H1 (cell line): Measurements from ENCODE around the gene SPTBN4. TPM values are rescaled to one million over a fixed set of nuclear protein-coding genes. Genes with fewer than 3 reads are reported as not detected.

ENCODE experiments used
- ATF2 ChIP-seq: IDR thresholded peaks from 2 replicates; pipeline ENCODE4 v1.6.1; 2012; ENCODE audit warnings: low read length, inconsistent platforms
- ATF3 ChIP-seq: IDR thresholded peaks from 2 replicates; pipeline ENCODE4 v1.6.1; 2011; ENCODE audit warnings: low read depth, mild to moderate bottlenecking, low read length; ENCODE audit not compliant: insufficient read depth
- FOSL1 ChIP-seq: IDR thresholded peaks from 2 replicates; pipeline ENCODE4 v1.6.1; 2011; ENCODE audit warnings: mild to moderate bottlenecking, low read depth, low read length, moderate library complexity; ENCODE audit not compliant: insufficient read depth
- JUN ChIP-seq: IDR thresholded peaks from 2 replicates; pipeline ENCODE4 v1.6.1; 2011; ENCODE audit warnings: low read depth, mild to moderate bottlenecking, improper control_type of control experiment, low read length
- RAD21 ChIP-seq, 2 experiments: IDR thresholded peaks in 1 of 2; conservative IDR thresholded peaks in 1 of 2; 2 replicates each; pipeline ENCODE4 v1.6.1; 2011; ENCODE audit warnings: low read depth in 2 of 2, low read length in 2 of 2, improper control_type of control experiment in 1 of 2, inconsistent platforms in 1 of 2, mild to moderate bottlenecking in 1 of 2, moderate library complexity in 1 of 2
- SIN3A ChIP-seq, 2 experiments: IDR thresholded peaks in 1 of 2; conservative IDR thresholded peaks in 1 of 2; 2 replicates each; pipeline ENCODE4 v1.6.1; 2011 to 2012; ENCODE audit warnings: low read length in 2 of 2, improper control_type of control experiment in 1 of 2, low read depth in 1 of 2, mild to moderate bottlenecking in 1 of 2
- SIX5 ChIP-seq: IDR thresholded peaks from 2 replicates; pipeline ENCODE4 v1.6.1; 2011; ENCODE audit warnings: mild to moderate bottlenecking, low read depth, low read length
- TAF1 ChIP-seq: IDR thresholded peaks from 2 replicates; pipeline ENCODE4 v1.6.1; 2011; ENCODE audit warnings: mild to moderate bottlenecking, low read depth, low read length
- polyA plus RNA-seq, 7 experiments: library from polyadenylated mRNA; depleted of rRNA in 3 of 7; stranded (reverse) in 5 of 7; unstranded in 2 of 7; fragments of >200 nt in 5 of 7; fragments of 200-250 nt in 2 of 7; gene quantifications; 1 replicate in 5 of 7; 2 replicates in 1 of 7; 4 replicates in 1 of 7; pipeline versions ENCODE4 v1.2.1 to v1.2.3, GENCODE V29; 2011 to 2013; ENCODE audit warnings: missing spikeins in 2 of 7, mixed read lengths in 2 of 7
- total RNA-seq: library from RNA; stranded (reverse); fragmentation: NEBNext Ultra II Directional; extraction: Animal tissue kit (Norgen Biotek cat#: 25700); gene quantifications from 2 replicates; pipeline ENCODE4 v1.2.1, GENCODE V29; 2021
- TF ChIP-seq, protein P1 (sequence below): fragments of 300-600 bp; sonication (generic); IDR thresholded peaks from 2 replicates; pipeline ENCODE4 v1.7.1; 2012; ENCODE audit warnings: low read length, moderate library complexity, mild to moderate bottlenecking, inconsistent platforms; ENCODE audit not compliant: insufficient replicate concordance

SPTBN4 gene
- total and polyA plus RNA-seq, 2 of the 8 experiments (the other 6 are each of a cell fraction or from before 2014, with no cell fraction given): 1.9 to 3.0 TPM

GRCh38 chr19:40502081-40502480, 35.3 kb downstream of the SPTBN4 start (continued):
- TF ChIP-seq, protein P1, sequence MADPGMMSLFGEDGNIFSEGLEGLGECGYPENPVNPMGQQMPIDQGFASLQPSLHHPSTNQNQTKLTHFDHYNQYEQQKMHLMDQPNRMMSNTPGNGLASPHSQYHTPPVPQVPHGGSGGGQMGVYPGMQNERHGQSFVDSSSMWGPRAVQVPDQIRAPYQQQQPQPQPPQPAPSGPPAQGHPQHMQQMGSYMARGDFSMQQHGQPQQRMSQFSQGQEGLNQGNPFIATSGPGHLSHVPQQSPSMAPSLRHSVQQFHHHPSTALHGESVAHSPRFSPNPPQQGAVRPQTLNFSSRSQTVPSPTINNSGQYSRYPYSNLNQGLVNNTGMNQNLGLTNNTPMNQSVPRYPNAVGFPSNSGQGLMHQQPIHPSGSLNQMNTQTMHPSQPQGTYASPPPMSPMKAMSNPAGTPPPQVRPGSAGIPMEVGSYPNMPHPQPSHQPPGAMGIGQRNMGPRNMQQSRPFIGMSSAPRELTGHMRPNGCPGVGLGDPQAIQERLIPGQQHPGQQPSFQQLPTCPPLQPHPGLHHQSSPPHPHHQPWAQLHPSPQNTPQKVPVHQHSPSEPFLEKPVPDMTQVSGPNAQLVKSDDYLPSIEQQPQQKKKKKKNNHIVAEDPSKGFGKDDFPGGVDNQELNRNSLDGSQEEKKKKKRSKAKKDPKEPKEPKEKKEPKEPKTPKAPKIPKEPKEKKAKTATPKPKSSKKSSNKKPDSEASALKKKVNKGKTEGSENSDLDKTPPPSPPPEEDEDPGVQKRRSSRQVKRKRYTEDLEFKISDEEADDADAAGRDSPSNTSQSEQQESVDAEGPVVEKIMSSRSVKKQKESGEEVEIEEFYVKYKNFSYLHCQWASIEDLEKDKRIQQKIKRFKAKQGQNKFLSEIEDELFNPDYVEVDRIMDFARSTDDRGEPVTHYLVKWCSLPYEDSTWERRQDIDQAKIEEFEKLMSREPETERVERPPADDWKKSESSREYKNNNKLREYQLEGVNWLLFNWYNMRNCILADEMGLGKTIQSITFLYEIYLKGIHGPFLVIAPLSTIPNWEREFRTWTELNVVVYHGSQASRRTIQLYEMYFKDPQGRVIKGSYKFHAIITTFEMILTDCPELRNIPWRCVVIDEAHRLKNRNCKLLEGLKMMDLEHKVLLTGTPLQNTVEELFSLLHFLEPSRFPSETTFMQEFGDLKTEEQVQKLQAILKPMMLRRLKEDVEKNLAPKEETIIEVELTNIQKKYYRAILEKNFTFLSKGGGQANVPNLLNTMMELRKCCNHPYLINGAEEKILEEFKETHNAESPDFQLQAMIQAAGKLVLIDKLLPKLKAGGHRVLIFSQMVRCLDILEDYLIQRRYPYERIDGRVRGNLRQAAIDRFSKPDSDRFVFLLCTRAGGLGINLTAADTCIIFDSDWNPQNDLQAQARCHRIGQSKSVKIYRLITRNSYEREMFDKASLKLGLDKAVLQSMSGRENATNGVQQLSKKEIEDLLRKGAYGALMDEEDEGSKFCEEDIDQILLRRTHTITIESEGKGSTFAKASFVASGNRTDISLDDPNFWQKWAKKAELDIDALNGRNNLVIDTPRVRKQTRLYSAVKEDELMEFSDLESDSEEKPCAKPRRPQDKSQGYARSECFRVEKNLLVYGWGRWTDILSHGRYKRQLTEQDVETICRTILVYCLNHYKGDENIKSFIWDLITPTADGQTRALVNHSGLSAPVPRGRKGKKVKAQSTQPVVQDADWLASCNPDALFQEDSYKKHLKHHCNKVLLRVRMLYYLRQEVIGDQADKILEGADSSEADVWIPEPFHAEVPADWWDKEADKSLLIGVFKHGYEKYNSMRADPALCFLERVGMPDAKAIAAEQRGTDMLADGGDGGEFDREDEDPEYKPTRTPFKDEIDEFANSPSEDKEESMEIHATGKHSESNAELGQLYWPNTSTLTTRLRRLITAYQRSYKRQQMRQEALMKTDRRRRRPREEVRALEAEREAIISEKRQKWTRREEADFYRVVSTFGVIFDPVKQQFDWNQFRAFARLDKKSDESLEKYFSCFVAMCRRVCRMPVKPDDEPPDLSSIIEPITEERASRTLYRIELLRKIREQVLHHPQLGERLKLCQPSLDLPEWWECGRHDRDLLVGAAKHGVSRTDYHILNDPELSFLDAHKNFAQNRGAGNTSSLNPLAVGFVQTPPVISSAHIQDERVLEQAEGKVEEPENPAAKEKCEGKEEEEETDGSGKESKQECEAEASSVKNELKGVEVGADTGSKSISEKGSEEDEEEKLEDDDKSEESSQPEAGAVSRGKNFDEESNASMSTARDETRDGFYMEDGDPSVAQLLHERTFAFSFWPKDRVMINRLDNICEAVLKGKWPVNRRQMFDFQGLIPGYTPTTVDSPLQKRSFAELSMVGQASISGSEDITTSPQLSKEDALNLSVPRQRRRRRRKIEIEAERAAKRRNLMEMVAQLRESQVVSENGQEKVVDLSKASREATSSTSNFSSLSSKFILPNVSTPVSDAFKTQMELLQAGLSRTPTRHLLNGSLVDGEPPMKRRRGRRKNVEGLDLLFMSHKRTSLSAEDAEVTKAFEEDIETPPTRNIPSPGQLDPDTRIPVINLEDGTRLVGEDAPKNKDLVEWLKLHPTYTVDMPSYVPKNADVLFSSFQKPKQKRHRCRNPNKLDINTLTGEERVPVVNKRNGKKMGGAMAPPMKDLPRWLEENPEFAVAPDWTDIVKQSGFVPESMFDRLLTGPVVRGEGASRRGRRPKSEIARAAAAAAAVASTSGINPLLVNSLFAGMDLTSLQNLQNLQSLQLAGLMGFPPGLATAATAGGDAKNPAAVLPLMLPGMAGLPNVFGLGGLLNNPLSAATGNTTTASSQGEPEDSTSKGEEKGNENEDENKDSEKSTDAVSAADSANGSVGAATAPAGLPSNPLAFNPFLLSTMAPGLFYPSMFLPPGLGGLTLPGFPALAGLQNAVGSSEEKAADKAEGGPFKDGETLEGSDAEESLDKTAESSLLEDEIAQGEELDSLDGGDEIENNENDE: no peak
- no peak for TF ChIP-seq ATF3
- TF ChIP-seq SIN3A (conservative IDR thresholded peaks at IDR 0.05 in 1 of 2, IDR thresholded peaks at IDR 0.05 in 1 of 2; ENCODE audit: low read depth in 1 of 2, low read length in 2 of 2): no peak
- TF ChIP-seq JUN: no peak
- TF ChIP-seq TAF1: no peak
- TF ChIP-seq ATF2: no peak
- TF ChIP-seq SIX5: no peak
- TF ChIP-seq FOSL1: no peak
- no peak for TF ChIP-seq RAD21 (IDR thresholded peaks at IDR 0.05 in 1 of 2, conservative IDR thresholded peaks at IDR 0.05 in 1 of 2; ENCODE audit: low read depth in 2 of 2, low read length in 2 of 2)
